GM13976 (cell line): ENCODE results near the gene KRT5.

Experiments used
- DNase-seq: peaks from one replicate; pipeline ENCODE4 v3.0.0; 2012; ENCODE audit warnings: low spot score
- CTCF ChIP-seq: IDR thresholded peaks from 2 replicates; pipeline ENCODE4 v1.5.1; 2012; ENCODE audit warnings: borderline replicate concordance, mild to moderate bottlenecking; ENCODE audit not compliant: insufficient read depth; ENCODE audit errors: extremely low read depth, missing control alignments, control extremely low read depth
- in situ Hi-C: fragments of 300-500 bp; cut with MboI; formaldehyde crosslinking; loops from one replicate; pipeline ENCODE4 v1.12.0; 2022; ENCODE audit warnings: low sequenced_read_pairs, mixed read lengths, inconsistent platforms; ENCODE audit not compliant: unreplicated experiment

Gene KRT5

GRCh38 chr12:52558781-52559445 is 38.7 kb upstream of the KRT5 start:
- DNase-seq, result no peak
- in situ Hi-C loops, result no loop called here
- no peak for TF ChIP-seq CTCF

GRCh38 chr12:52557476-52557875 is 37.3 kb upstream of the KRT5 start:
- in situ Hi-C loops, result no loop called here
- DNase-seq, result no peak

DNA sequence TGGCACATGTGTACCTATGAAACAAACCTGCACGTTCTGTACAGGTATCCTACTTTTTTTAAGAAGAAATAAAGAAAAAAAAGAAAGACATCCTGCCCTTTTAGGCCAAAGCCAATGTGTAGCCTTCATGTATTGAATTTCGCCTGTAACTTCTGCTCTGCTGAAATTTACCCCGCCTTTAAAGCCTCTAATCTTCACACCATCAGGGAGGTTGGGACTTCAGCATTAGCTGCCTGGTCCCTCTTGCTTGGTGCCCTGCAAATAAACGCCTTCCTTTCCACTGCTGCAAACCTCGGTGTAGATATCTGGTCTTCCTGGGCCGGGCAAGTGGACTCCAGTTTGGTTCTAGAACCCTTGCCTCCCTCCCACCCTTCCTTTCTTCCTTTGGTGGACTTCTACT is 35.4 kb upstream of the KRT5 start:
- in situ Hi-C loops, result no loop called here
- no peak for TF ChIP-seq CTCF
- DNase-seq, result no peak

More at GRCh38 chr12:52557476-52557875, 37.3 kb upstream of the KRT5 start:
- TF ChIP-seq CTCF, result no peak

DNA sequence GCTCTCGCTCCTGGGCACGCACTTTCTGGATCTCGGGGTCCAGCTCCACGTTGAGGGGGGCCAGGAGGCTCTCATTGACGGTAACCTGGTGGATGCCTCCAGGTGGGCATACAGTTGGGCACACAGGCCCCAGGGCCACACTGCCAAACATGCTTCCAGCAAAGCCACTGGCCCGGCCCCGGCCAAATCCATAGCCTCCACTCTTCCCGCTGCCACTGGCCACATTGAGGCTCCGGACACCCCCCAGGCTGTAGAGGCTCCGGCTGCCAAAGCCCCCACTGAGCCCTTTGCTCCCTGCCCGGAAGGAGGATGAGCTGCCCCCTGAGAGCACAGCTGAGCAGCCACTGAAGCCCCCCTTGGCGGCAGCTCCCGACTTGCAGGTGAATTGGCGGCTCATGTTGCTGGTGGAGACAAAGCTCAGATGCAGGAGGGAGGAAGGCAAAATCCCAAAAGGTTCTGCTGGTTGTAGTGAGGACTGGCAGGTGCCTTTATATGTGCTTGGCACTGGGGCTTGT is 32.5 kb upstream of the KRT5 start, which contains the start of gene KRT71:
TSS of gene KRT71 (minus strand) at position 465 of the 515 bp plus-strand sequence. CDS start at position 397, 68 bp downstream.
- in situ Hi-C loops, result no loop called here
- DNase-seq, result no peak
- TF ChIP-seq CTCF, result no peak

DNA sequence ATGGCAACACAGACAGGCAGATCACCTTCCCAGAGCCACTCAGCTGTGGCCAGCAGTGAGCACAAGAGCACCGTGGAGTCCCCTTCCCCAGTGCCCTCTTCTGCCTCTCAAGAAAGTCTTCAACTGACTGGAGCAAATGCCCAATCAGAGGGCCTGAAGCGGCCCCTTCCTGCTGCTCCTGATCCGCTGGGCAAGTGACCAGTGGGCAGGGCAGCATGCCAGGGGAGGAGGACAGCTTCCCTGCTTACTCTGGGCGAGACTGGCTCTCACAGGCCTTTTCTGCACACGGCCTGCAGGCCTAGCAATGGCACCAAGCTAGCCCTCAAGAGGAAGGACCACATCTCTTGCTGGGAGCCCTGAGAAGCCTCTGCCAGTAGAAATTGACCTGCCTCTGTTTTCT is 31.9 kb upstream of the KRT5 start:
- no peak for DNase-seq
- TF ChIP-seq CTCF, result no peak
- in situ Hi-C loops, result no loop called here

DNA sequence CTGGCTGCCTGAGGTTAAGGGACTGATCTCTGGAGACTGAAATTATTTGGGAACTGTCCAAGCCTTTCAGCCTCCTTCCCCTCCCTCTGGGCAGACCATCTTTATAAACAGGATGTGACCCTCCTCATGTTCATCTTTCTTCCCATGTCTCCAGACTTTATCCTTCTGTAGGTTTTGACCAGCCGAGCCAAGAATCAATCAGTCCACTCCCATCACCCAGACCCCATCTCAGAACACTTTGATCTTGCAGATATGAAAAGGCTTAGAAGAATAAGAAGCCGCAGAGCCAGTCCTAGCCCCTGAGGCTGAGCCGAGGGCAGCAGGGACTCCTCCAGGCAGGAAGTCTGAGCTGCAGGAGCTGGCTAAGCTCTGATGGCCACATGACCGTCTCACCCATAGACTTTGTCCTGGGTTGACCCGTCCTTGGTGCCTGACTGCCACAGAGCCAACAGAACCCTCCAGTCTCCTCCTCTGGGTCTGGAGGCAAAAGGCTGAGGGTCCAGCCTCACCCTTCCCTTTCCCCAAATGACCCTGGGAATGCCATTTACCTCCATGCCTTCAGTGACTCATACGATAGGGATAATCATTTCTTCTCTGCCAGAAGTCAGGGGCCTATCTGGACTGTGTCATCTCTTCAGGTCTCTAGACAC is 31.1 kb upstream of the KRT5 start:
- TF ChIP-seq CTCF, result no peak
- in situ Hi-C loops, result no loop called here
- DNase-seq, result no peak
